Neural progenitor cell (in vitro differentiated cells): ENCODE measurements around the gene ITPR3.

ENCODE experiments used
- EZH2 ChIP-seq: fragments of 200-600 bp; sonication (generic); IDR thresholded peaks from 2 replicates; pipeline ENCODE4 v1.6.1; 2017; ENCODE audit warnings: antibody characterized with exemption, mild to moderate bottlenecking, moderate library complexity
- TF ChIP-seq, protein P1 (sequence below): fragments of 200-600 bp; sonication (generic); IDR thresholded peaks from 2 replicates; pipeline ENCODE4 v1.5.1; 2017; ENCODE audit warnings: antibody characterized with exemption, mild to moderate bottlenecking

DNA sequence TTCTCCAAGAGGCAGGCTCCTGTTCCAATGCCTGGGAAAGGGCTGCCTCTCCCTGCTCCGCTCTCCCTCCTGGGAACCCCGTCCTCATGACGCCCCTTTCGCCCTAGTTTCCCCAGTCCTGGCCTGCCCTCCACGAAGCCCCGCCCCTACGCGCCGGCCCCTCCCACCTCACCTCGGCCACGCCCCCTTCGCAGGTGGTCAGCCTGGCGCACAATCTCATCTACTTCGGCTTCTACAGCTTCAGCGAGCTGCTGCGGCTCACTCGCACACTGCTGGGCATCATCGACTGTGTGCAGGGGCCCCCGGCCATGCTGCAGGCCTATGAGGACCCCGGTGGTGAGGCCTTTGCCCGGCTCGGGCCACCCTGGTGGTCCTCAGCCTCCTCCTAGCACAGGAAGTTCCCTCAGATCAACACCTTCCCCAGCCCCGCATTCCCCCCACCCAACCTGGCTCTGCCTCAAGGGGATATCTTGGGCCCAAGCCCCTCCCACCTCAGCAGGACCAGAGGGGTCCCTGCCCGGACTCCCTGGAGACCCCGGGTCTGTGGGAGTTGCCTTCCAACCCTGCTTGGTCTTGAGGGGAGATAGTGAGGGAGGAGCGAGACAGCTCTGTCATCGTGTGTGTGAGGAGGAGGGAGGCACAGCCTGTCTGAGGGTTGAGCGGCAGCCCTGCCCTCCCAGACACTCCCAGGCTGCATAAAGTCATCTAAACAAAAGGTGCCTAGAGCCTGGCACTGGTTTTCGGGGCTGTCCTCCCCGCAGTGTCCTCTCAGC is 50.0 kb downstream of the ITPR3 start:
- TF ChIP-seq, protein P1, sequence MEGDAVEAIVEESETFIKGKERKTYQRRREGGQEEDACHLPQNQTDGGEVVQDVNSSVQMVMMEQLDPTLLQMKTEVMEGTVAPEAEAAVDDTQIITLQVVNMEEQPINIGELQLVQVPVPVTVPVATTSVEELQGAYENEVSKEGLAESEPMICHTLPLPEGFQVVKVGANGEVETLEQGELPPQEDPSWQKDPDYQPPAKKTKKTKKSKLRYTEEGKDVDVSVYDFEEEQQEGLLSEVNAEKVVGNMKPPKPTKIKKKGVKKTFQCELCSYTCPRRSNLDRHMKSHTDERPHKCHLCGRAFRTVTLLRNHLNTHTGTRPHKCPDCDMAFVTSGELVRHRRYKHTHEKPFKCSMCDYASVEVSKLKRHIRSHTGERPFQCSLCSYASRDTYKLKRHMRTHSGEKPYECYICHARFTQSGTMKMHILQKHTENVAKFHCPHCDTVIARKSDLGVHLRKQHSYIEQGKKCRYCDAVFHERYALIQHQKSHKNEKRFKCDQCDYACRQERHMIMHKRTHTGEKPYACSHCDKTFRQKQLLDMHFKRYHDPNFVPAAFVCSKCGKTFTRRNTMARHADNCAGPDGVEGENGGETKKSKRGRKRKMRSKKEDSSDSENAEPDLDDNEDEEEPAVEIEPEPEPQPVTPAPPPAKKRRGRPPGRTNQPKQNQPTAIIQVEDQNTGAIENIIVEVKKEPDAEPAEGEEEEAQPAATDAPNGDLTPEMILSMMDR = no peak
- no peak for TF ChIP-seq EZH2
